Esophagus mucosa (tissue), 1 donor: Measurements from ENCODE around the gene CCDC88C. TPM values are rescaled to one million over a fixed set of nuclear protein-coding genes. Genes with fewer than 3 reads are reported as not detected.
"Not testable (repeated sequence)": the region's sequence is repeated elsewhere in the genome, so short reads cannot be mapped to it uniquely, and the experiment has no call there.

Experiments used
- ATAC-seq: fragments of 200-7000 bp; cut with Tn5 transposase; one replicate; pipeline ENCODE4 v1.9.1; 2020
- total RNA-seq: library from RNA; stranded (reverse); gene quantifications from one replicate; pipeline ENCODE4 v1.2.4, GENCODE V29; 2023
- donor health status: DM: yes; HTN: yes; CAD: no.

CCDC88C gene
- total RNA-seq, 1 donor from 2014 or later, result 26.7 TPM

GRCh38 chr14:91417983-91418386 is 365 bp upstream of the CCDC88C start:
- ATAC-seq, result peak; percentile 66

- ATAC-seq, result peak; percentile 10
Observed at GRCh38 chr14:91416744-91417119, 888 bp downstream of the CCDC88C start.

GRCh38 chr14:91415794-91416743 is 1.6 kb downstream of the CCDC88C start:
- peak; percentile 48 for ATAC-seq

GRCh38 chr14:91414475-91414833 is 3.2 kb downstream of the CCDC88C start:
- ATAC-seq, result no peak

DNA sequence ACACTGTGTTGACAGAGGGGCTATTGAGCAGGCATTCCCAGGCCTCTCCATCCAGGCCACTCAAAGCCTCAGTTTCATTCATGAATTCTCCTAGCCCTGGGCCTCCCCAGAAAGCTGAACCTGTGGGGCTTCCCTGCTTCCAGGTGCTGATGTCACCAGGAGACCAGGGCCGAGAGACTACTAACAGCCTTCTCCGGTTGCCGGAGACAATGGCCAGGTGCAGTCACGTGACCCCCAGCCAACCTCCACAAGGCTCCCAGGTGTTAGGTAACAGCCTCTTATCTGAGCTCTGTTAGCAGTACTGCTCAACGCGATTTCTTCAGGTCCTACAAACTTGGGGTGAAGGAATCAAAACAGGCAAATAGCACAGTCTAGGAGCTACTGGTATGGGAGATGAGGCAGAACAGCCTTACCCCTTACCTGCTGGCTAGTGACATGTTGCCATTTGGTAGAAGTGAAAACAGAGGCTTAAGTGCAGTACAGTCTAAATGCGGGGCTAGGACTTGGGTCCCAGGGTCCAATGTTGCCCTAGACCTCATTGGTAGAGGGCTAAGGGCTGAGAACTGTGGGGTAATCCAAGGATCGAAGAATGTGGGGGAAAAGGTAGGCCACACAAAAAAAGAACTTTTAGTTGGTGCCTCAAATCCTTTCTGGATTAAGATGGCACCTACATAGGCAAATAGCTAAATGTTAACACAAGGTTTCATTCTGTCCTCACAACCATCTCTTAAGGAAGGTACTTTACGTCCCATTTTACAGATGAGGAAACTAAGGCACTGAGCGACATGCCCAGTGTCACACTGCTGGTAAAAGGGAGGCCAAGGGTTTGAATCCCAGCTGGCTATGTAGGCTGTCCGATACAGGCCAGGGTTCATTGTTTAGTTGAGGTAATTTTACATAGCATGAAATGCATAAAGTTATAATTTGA is 3.8 kb downstream of the CCDC88C start:
- ATAC-seq, result peak; percentile 53

GRCh38 chr14:91412939-91413338 is 4.7 kb downstream of the CCDC88C start:
- no peak for ATAC-seq

DNA sequence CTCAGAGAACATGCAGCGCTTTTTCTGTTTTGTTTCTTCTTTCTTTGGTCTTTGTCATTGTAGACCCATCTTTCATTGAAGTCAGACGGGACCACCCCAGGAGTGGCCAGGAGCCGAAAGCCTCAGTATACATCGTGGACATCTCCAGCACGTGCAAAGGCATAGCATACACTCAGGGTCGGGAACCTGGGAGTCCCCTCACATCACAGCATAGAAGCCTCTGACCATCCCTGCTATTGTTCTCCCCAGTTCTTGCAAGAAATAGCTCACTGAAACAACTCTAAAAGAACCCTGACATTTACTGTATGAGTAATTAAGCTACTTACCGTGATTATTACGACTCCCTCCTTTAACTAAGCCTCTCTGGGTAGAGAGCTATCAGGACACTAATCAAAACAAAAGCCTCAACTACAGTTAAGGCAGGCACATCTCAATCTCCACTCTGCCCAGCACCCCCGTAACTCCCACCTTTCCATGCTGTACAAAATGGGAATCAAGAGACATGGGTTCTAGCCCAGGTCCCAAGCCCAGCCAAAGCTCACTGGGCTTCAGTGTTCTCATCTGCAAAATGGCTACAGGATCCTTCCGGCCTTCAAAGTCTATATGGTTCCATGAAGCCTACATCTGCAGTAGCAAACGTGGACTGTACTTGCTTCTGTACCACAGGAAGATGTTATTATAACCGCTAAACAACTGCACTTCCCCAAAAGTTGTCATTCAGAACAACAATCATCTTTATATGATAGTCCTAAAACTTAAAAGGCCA is 6.7 kb downstream of the CCDC88C start:
- ATAC-seq, result no peak

GRCh38 chr14:91409928-91410718 is 7.5 kb downstream of the CCDC88C start:
- ATAC-seq, result no peak

DNA sequence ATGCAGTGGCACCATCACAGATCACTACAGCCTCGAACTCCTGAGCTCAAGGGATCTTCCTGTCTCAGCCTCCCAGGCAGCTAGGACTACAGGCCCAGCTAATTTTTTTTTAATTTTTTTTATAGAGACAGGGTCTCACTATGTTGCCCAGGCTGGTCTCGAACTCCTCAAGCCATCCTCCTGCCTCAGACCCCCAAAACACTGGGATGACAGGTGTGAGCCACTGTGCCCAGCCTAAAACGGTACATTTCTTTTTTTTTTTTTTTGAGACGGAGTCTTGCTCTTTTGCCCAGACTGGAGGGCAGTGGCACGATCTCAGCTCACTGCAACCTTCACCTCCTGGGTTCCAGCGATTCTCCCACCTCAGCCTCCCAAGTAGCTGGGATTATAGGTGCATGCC is 8.4 kb downstream of the CCDC88C start:
- not testable (repeated sequence) for ATAC-seq

DNA sequence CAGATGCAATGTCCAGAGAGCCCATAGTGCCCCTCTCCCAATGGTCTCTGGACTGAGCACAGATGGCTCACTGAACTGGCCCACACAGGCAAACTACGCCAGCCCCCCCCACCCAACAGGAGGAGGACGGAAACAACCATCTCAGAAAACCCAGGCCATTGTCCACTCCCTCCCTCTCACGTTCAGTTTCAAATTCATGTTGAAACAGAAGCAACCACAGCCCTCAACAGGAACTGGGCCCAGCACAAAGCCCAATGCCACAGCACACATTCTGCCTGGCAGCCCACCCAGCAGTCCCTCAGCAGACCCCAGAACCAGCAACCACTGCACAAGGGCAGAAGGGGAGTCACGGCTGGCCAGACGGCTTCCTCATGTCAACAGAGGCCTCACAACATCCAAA is 10.6 kb downstream of the CCDC88C start:
- ATAC-seq, result no peak

- ATAC-seq, result no peak
Observed at GRCh38 chr14:91406451-91406850, 11.2 kb downstream of the CCDC88C start.

- no peak for ATAC-seq
Observed at GRCh38 chr14:91405724-91406435, 11.7 kb downstream of the CCDC88C start.

DNA sequence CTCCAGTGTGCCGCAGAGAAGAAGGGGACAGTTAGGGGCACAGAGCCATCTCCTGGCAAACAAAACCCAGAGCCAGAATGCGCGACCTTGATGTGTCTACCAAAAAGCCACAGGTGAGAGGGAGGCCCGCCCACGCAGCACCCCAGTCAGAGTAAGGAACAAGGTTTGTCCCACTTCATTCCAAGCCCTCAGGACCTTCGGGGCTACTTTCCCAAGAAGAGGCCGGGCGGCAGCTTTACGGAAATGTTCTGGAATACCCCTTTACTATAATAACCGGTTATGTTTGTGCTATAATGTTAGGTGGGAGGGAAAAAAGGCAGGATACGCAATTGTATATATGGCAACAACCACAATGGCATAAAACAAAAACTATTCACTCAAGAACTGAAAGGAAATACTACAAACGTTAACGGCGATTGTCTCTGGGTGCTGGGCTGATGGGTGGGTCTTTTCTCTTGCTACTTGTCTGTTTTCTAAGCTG is 12.3 kb downstream of the CCDC88C start:
- ATAC-seq, result no peak

- ATAC-seq, result no peak
Observed at GRCh38 chr14:91402771-91403600, 14.6 kb downstream of the CCDC88C start.

GRCh38 chr14:91402348-91402747 is 15.3 kb downstream of the CCDC88C start:
- ATAC-seq, result no peak

DNA sequence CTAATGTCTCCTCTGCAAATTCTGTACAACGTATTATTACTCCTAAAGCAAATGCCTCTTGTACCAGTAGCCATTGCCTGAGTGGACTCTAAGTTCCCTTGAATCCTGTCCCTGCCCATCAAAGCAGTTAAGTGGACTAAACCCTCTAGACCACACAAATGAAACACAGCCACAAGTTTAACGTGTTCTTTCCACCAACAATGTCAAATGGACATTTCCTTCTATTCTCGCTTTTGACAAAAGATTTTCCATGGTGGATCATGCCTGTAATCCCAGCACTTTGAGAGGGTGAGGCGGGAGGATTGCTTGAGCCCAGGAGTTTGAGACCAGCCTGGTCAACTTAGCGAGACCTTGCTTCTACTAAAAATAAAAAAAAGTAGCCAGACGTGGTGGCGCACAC is 15.9 kb downstream of the CCDC88C start:
- no peak for ATAC-seq

DNA sequence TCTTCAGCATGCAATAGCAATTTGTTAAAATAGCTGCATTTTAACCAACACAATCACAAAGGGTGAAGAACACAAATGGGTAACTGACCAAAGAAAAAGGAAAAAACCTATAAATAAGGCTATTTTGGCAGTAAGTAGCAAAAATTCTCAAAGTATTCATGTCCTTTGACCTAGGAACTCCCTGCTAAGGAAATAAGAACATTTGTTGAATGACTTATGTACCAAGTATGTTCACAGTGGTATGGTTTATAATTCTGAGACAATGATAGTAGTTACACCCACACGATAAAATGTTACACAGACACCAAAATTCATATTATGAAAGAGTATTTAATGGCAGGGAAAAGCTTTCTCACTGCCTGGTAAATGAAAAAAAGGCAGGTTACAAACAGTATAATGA is 16.9 kb downstream of the CCDC88C start:
- no peak for ATAC-seq

GRCh38 chr14:91399868-91400640 is 17.6 kb downstream of the CCDC88C start:
- peak; percentile 2 for ATAC-seq

DNA sequence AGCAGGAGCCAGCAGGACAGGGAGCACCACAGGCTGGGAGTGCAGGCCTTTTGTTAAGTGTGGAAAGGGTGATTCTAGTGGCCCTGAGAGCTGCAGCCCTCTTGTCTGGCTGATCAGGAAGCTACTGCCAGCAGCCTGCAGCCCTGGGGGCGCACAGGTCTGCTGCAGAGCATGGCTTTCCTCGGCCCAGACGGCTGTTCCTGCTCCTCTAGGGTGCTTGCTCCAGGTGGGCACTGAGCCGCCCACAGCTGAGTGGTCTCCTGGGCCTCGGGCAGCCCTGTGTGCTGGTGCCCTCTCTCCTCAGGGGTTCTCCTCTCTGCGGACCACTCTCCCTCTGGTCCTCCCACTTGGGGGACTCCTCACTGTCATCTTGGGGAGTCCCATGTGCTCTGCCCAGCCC is 18.9 kb downstream of the CCDC88C start:
- peak; percentile 7 for ATAC-seq
